Measurements from ENCODE around the gene ACIN1. TPM values are rescaled to one million over a fixed set of nuclear protein-coding genes. Genes with fewer than 3 reads are reported as not detected.

Gene ACIN1
- total and polyA plus RNA-seq, 9 of the 15 experiments (the other 6 are each of a cell fraction or from before 2014, with no cell fraction given) = 5.0 to 196 (median 129) TPM

DNA sequence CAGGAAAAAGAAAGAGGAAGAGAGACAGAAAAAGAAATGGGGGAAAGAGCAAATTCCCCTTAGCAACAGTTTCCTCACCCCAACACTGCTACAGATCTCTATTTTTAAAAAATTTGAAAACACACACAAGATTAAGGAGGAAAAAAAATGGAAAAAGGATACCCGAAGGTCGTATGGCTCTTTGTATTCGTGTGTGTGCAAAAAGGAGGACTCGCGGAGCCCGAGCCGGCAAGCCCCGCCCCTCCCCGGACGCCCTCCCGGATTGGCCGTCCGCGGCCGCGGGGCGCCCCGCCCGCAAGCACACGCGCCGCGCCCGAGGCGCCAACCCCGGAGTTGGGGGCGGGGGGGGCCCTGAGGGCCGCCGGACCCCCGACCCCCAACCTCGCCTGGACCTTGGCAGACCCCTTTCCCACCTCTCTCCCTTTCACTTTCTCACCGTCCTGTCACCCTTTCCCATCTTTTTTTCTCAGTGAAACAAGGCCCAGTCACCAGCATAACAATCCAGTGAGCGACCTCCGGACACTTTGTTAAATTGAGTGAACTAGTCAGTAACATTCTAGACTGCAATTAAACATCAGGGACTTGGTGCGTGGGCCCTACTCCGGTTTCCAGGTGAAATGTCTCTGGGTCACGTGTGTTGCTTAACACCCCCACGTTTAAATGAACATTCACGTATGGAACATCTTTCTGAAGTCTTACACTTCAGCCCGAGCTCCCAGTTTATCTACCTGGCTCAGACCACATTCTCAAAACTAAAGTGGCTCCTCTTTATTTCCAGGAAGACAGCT, 84.8 kb downstream of the ACIN1 start, which contains the start of gene C14orf93 (continued):
- no peak for TF ChIP-seq BRCA1 (IDR thresholded peaks at IDR 0.05)
- no peak for TF ChIP-seq BRCA1 (CRISPR knock-in tag; IDR thresholded peaks at IDR 0.05)
- peak; percentile 76 for TF ChIP-seq POLR2A (conservative IDR thresholded peaks at IDR 0.05)
- peak; percentile 88 for TF ChIP-seq RAD51 (IDR thresholded peaks at IDR 0.05; ENCODE audit: borderline replicate concordance, low read depth)
- TF ChIP-seq RB1 (IDR thresholded peaks at IDR 0.05; ENCODE audit: low read depth) = peak; percentile 88
- 0 out of 2 replicates have a peak, but pooled peaks have one; percentile 9 for TF ChIP-seq GABPA (tag; conservative IDR thresholded peaks at IDR 0.05; ENCODE audit: low read depth)
- peak; percentile 92 for TF ChIP-seq POLR2H (tag; IDR thresholded peaks at IDR 0.05; ENCODE audit: low read depth)
- TF ChIP-seq PML (IDR thresholded peaks at IDR 0.05; ENCODE audit: low read length) = peak; percentile 50; the same call in 1 of the 2 replicates
- TF ChIP-seq HDAC8 (tag; IDR thresholded peaks at IDR 0.05) = peak; percentile 65; the same call in 1 of the 2 replicates
- TF ChIP-seq, protein P1, sequence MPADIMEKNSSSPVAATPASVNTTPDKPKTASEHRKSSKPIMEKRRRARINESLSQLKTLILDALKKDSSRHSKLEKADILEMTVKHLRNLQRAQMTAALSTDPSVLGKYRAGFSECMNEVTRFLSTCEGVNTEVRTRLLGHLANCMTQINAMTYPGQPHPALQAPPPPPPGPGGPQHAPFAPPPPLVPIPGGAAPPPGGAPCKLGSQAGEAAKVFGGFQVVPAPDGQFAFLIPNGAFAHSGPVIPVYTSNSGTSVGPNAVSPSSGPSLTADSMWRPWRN (IDR thresholded peaks at IDR 0.05; ENCODE audit: low read depth) = peak; percentile 55; the same call in 1 of the 2 replicates
- 0 out of 2 replicates have a peak, but pooled peaks have one; percentile 31 for TF ChIP-seq SOX6 (IDR thresholded peaks at IDR 0.05)
- no peak for TF ChIP-seq ILF3 (IDR thresholded peaks at IDR 0.05; ENCODE audit: borderline replicate concordance)
- 0 out of 2 replicates have a peak, but pooled peaks have one; percentile 35 for TF ChIP-seq HDAC2 (IDR thresholded peaks at IDR 0.05)
- TF ChIP-seq, protein P2, sequence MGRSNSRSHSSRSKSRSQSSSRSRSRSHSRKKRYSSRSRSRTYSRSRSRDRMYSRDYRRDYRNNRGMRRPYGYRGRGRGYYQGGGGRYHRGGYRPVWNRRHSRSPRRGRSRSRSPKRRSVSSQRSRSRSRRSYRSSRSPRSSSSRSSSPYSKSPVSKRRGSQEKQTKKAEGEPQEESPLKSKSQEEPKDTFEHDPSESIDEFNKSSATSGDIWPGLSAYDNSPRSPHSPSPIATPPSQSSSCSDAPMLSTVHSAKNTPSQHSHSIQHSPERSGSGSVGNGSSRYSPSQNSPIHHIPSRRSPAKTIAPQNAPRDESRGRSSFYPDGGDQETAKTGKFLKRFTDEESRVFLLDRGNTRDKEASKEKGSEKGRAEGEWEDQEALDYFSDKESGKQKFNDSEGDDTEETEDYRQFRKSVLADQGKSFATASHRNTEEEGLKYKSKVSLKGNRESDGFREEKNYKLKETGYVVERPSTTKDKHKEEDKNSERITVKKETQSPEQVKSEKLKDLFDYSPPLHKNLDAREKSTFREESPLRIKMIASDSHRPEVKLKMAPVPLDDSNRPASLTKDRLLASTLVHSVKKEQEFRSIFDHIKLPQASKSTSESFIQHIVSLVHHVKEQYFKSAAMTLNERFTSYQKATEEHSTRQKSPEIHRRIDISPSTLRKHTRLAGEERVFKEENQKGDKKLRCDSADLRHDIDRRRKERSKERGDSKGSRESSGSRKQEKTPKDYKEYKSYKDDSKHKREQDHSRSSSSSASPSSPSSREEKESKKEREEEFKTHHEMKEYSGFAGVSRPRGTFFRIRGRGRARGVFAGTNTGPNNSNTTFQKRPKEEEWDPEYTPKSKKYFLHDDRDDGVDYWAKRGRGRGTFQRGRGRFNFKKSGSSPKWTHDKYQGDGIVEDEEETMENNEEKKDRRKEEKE (IDR thresholded peaks at IDR 0.05; ENCODE audit: borderline replicate concordance in 1 of 2, control insufficient read depth in 1 of 2, low read depth in 2 of 2, low read length in 1 of 2) = 0 out of 4 replicates have a peak, but pooled peaks have one; percentile 16 to 45
- peak; percentile 47 for TF ChIP-seq DACH1 (IDR thresholded peaks at IDR 0.05; ENCODE audit: partially characterized antibody)
- peak; percentile 60 for TF ChIP-seq DPF2 (IDR thresholded peaks at IDR 0.05)
- no peak for TF ChIP-seq CBX8 (IDR thresholded peaks at IDR 0.05; ENCODE audit: borderline replicate concordance, extremely low read depth, low read depth, low read length, poor library complexity, severe bottlenecking)
- peak; percentile 72 for TF ChIP-seq CXXC5 (CRISPR knock-in tag; IDR thresholded peaks at IDR 0.05)
- peak; percentile 77 for TF ChIP-seq ZFX (CRISPR knock-in tag; IDR thresholded peaks at IDR 0.05)
- TF ChIP-seq SAFB2 (IDR thresholded peaks at IDR 0.05; ENCODE audit: borderline replicate concordance, low read depth, low read length, severe bottlenecking) = no peak
- peak; percentile 81 for TF ChIP-seq HMGN3 (IDR thresholded peaks at IDR 0.05; ENCODE audit: borderline replicate concordance, extremely low read depth, insufficient read length, low read depth, low read length)
- TF ChIP-seq ELF4 (CRISPR knock-in tag; IDR thresholded peaks at IDR 0.05) = 0 out of 2 replicates have a peak, but pooled peaks have one; percentile 60
- TF ChIP-seq, protein P3, sequence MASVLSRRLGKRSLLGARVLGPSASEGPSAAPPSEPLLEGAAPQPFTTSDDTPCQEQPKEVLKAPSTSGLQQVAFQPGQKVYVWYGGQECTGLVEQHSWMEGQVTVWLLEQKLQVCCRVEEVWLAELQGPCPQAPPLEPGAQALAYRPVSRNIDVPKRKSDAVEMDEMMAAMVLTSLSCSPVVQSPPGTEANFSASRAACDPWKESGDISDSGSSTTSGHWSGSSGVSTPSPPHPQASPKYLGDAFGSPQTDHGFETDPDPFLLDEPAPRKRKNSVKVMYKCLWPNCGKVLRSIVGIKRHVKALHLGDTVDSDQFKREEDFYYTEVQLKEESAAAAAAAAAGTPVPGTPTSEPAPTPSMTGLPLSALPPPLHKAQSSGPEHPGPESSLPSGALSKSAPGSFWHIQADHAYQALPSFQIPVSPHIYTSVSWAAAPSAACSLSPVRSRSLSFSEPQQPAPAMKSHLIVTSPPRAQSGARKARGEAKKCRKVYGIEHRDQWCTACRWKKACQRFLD (CRISPR knock-in tag; IDR thresholded peaks at IDR 0.05) = no peak; the same call in 1 of the 2 replicates

Data from K562 (cell line).